Amniotic stem cell (primary cell): ENCODE data around the gene SPEG.
A peak's percentile ranks its signal among the peaks of the same experiment; 100 is the strongest.

ENCODE experiments used
- DNase-seq: peaks from one replicate; lab custom pipeline; 2025; lab: John Stamatoyannopoulos, UW

The SPEG gene

GRCh38 chr2:219497495-219498279, 63.0 kb downstream of the SPEG start:
- peak; percentile 34 for DNase-seq

- DNase-seq, result peak; percentile 97
Observed at GRCh38 chr2:219498280-219499057, 63.8 kb downstream of the SPEG start, which contains the start of gene GMPPA. Gene GMPPA (plus strand): TSS chr2:219498891. CDS start chr2:219499976, 1,085 bp downstream.

- DNase-seq, result no peak
Observed at GRCh38 chr2:219499058-219499307, 64.3 kb downstream of the SPEG start.

- no peak for DNase-seq
Observed at GRCh38 chr2:219499555-219499954, 64.9 kb downstream of the SPEG start.

GRCh38 chr2:219500135-219500534, 65.5 kb downstream of the SPEG start:
- DNase-seq, result no peak

- DNase-seq, result no peak
Observed at GRCh38 chr2:219501849-219502248, 67.2 kb downstream of the SPEG start.

GRCh38 chr2:219502618-219503017, 68.0 kb downstream of the SPEG start:
- DNase-seq, result no peak

- no peak for DNase-seq
Observed at GRCh38 chr2:219505585-219505984, 70.9 kb downstream of the SPEG start.

GRCh38 chr2:219506153-219506801, 71.6 kb downstream of the SPEG start:
- DNase-seq, result no peak

GRCh38 chr2:219506802-219507526, 72.3 kb downstream of the SPEG start:
- no peak for DNase-seq

- no peak for DNase-seq
Observed at GRCh38 chr2:219507581-219508443, 73.2 kb downstream of the SPEG start.

GRCh38 chr2:219508444-219508734, 73.7 kb downstream of the SPEG start:
- no peak for DNase-seq

- no peak for DNase-seq
Observed at GRCh38 chr2:219508971-219509779, 74.5 kb downstream of the SPEG start.

- no peak for DNase-seq
Observed at GRCh38 chr2:219509780-219510511, 75.3 kb downstream of the SPEG start.

- no peak for DNase-seq
Observed at GRCh38 chr2:219510512-219511135, 76.0 kb downstream of the SPEG start.

GRCh38 chr2:219511547-219512325, 77.1 kb downstream of the SPEG start:
- no peak for DNase-seq

GRCh38 chr2:219512524-219513216, 78.0 kb downstream of the SPEG start:
- DNase-seq, result no peak

GRCh38 chr2:219513787-219514186, 79.1 kb downstream of the SPEG start:
- no peak for DNase-seq
